Midbrain (tissue), 1 donor: Measurements from ENCODE around the gene PPP1R16B.
A peak's percentile ranks its signal among the peaks of the same experiment; 100 is the strongest.

Experiments
- DNase-seq: peaks from one replicate; lab custom pipeline; 2025; lab: John Stamatoyannopoulos, UW

PPP1R16B gene

DNA sequence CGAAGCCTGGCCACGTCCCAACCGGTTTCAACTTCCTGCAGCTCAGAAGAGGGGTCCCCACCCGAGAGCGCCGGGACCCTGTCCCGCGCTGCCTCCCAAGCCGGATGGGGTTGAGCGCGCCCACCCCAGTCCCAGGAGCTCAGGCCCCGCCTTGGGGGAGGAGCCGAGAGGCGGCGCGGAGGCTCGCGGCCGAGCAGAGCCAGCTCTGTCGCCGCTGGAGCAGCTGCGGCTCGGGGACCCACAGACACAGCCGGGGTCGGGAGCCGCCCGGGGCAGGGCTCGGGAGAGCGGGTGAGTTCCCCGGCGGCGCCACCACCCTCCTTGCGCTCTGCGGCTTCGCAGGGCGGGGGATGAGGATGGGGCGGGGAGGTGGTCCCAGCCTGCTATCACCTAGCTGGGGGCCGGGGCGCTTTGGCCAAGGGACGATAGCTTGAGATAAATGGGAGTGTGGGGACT is at the start of gene PPP1R16B:
Gene PPP1R16B, plus strand, starts transcription at position 196 of the 456 bp plus-strand sequence. CDS start 30,229 bp downstream, outside the sequence.
- peak; percentile 78 for DNase-seq

- no peak for DNase-seq
These were observed 48.2 kb upstream of the PPP1R16B start for GRCh38 chr20:38757145-38757775.

- DNase-seq = no peak
These were observed 46.4 kb upstream of the PPP1R16B start for GRCh38 chr20:38759106-38759505.

DNA sequence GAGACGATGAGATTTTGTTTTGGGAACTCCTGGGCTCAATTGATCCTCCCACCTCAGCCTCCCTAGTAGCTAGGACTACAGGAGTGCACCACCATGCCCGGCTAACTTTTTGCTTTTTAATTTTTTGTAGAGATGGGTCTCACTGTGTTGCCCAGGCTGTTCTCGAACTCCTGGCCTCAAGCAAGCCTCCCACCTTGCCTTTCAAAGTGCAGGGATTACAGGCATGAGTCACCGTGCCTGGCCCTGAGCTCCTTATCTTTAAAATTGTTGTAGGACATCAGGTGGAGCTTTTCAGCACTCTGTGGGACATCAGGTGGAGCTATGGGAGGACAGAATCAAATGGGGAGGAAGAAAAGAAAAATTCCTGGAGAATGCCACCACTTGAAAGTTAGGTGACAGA is 44.5 kb upstream of the PPP1R16B start:
- DNase-seq = no peak

DNA sequence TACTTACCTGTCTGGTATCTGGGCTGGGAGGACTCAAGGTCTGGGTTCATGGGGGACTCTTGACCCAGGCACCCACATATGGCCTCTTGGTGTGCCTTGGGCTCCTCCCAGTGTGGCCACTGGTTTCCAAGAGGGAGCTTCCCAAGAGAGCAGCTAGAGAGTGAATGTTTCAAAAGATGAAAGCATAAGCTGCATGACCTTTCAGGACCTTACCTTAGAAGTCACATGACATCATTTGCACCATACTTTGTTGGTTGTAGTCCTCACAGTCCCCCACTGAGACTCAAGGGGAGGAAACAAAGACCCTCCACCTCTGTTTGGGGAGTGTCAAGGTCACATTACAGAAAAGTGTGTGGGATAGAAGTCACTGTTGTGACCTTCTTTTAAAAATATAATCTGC is 43.3 kb upstream of the PPP1R16B start:
- no peak for DNase-seq

GRCh38 chr20:38763616-38764015 is 41.9 kb upstream of the PPP1R16B start:
- DNase-seq = no peak

DNA sequence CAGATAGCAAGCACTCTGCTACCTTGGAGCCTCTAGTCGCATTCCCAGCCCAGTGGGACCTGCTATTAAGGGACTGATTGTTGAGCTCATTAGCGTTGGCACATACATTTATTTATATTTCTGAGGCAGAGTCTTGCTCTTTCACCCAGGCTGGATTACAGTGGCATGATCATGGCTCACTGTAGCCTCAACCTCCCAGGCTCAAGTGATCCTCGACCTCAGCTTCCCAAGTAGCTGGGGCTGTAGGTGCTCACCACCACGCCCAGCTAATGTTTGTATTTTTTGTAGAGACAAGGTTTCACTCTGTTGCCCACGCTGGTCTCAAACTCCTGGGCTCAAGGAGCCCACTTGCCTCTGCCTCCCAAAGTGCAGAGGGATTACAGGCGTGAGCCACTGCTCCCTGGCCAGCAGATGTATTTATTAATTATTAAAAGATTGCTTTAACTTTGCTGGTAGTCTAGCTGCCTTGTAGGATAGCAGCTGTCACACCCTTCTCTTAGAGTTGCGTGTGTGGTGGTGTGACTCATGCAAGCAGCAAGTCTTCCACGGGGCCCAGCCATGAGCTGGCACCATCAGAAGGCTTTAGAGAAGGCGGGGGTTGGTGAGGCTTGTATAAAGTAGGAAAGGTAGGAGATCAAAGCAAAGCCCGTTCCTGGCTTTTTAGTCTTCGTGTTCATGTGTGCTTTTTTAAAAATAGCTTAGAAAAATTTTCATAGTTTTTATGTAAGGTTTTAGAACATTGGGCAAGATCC is 40.8 kb upstream of the PPP1R16B start:
- DNase-seq = no peak

- no peak for DNase-seq
These were observed 39.4 kb upstream of the PPP1R16B start for GRCh38 chr20:38766071-38766470.

DNA sequence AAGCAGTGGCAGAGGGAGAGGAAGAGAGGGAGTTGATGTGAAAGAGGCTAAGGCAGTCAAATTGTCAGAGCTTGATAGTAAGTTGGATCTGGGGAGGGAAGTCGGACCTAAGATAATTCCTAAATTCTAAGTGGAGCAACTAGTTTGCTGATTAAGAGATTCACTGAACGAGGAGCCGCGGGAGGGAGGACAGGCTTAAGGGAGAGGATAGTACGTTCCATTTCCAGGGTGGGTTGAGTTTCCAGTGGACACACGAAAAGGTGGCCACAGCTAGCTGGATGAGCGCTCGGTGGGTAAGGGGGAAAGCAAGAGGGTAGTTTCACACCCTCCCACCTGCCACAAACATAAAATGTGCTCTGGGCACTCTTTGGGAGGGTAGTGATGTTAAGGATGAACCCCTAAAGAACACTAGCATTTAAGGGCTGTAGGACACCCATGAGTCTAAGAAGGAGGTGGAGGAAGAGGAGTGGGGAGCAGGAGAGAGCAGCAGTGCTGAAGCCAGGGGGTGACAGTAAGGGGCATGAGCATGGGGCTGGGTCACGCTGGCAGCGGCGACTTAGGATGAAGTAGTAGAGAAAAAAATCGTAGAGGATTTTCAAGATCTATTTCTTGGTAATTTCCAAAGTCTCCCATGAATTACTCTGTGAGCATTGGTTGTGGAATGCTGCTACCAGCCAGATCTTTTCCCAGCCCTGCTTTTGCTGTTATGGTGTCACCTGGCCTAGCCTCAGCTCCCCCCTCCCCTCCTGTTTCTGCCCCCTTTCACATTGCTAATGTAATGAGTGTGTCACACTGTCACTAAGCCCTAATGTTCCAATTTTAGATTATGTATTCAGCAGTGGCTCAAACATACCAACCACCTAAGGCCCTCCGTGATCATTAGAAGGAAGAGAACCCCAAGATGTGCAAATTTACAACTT is 35.9 kb upstream of the PPP1R16B start:
- DNase-seq = no peak

GRCh38 chr20:38770546-38770945 is 35.0 kb upstream of the PPP1R16B start:
- no peak for DNase-seq

- no peak for DNase-seq
These were observed 34.5 kb upstream of the PPP1R16B start for GRCh38 chr20:38770970-38771369.

GRCh38 chr20:38771621-38772020 is 33.9 kb upstream of the PPP1R16B start:
- no peak for DNase-seq

DNA sequence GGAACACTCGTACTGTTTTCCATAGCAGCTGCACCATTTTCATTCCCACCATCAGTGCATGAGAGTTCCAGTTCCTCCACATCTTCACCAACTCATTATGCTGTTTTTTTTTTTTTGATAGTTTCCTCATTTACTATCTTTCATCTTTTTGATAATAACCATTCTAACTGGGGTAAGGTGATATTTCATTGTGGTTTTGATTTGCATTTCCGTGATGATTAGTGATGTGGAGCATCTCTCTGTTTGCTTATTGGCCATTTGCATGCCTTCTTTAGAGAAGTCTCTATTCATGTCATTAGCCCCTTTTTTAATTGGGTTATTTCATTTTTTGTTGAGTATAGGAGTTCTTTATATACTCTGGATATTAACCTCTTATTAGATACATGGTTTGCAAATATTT is 31.3 kb upstream of the PPP1R16B start:
- no peak for DNase-seq

DNA sequence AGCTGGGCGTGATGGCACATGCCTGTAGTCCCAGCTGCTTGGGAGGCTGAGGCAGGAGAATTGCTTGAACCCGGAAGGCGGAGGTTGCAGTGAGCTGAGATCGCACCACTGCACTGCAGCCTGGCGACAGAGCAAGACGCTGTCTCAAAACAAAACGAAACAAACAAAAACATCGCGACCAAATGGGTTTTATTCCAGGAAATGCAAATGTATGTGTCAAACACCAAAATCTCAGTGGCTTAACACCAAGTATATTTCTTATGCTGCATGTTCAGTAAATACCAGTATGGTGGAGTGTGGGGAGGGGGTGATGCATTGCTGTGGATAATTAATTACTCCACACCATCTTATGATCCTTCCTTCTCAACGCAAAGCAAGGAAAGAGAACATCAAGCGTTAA is 29.1 kb upstream of the PPP1R16B start:
- no peak for DNase-seq

DNA sequence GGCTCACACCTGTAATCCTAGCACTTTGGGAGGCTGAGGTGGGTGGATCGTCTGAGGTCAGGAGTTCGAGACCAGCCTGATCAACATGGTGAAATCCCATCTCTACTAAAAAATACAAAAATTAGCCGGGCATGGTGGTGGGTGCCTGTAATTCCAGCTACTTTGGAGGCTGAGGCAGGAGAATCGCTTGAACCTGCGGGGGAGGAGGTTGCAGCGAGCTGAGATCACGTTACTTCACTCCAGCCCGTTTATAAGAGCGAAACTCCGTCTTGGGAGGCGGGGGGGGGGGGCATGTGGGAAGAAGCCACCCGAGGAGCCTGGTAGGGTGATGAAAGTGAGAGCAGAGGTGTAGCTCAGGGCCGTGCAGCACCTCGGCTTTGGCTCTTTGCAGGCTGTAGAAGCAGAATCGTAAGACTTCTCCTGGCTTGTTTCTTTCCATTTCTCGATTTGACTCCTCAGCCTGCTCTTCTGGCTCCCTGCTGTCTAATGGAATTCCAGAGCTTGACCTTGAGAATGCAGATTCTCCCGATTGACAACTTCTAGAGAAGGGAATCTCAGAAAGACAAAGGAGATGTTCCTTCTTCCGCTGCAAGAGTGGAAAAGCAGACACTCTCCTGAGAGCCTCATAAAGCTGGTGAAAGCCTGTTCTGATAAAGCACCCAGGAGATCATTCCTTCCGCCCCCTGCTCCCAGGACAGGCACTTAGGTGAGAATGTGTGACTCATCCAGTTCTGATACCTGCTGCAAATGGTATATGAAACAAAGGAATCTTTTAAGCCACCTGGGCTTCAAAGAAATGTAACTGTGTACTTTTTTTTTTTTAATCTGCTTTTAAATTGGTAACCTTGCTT is 26.0 kb upstream of the PPP1R16B start:
- DNase-seq = no peak

- no peak for DNase-seq
These were observed 23.2 kb upstream of the PPP1R16B start for GRCh38 chr20:38782275-38782674.

- no peak for DNase-seq
These were observed 17.6 kb upstream of the PPP1R16B start for GRCh38 chr20:38787870-38788269.

DNA sequence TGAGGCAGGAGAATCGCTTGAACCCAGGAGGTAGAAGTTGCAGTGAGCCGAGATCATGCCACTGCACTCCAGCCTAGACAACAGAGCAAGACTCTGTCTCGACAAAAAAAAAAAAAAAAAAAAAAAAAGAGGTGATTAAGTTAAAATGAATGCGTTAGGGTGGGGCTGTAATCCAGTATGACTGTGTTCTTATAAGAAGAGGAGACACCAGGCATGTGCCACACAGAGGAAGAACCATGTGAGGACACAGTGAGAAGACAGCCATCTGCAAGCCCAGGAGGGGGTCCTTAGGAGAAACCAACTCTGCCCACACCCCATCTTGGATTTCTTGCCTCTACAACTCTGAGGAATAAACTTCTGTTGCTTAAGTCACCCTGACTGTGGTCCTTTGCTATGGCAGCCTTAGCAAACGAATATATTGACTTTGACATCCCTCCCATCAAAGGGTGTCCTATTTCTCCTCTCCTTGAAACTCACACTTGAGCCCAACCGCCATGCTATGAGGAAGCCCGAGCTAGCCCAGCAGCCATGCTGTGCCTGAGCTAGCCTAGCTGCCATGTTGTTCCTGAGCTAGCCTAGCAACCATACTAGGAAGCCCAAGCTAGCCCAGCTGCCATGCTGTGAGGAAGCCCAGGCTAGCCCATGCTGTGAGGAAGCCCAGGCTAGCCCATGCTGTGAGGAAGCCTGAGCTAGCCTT is 15.8 kb upstream of the PPP1R16B start:
- no peak for DNase-seq

DNA sequence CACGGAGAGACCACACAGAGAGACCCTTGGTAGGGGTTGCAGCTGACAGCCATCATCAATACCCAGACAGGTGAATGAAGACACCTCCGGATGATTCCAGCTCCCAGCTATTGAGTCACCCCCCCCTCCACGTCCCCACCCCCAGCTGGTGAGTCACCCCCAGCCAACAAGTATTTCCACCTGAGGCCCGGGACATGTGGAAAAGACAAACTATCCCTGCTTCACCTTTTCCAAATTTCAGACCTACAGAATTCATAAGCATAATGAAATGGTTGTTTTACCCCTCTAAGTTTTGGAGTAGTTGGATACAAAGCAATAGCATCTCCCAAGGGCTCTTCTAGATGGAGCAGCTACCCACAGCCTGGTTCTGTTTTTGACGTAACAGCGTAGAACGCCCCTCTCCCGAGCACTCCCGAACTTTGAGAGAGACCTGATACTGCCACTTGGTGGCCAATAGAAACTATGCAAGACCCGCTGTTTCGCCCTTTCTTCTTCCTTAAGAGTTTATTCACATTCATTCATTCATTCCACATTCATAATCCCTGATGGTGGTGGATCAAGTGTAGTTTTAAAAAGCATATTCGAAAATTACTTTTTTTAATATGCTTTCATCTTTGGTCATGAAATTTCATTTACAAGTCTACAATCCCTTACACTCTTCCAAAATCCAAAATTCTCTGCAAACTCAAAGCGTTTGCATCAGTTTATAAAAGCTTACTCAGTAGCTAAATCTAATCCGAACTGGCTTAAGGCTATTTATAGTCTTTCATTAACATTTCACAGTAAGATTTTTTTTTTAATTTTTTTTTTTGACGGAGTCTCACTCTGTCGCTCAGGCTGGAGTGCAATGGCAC is 15.1 kb upstream of the PPP1R16B start:
- peak; percentile 26 for DNase-seq

- DNase-seq = no peak
These were observed 14.2 kb upstream of the PPP1R16B start for GRCh38 chr20:38791291-38791690.
